GM18867 (cell line): Measurements from ENCODE around the gene ZNF343.

Experiments used
- ATAC-seq: cut with Tn5 transposase; IDR thresholded peaks from one replicate; pipeline ENCODE4 v1.9.1; 2021; ENCODE audit warnings: mild to moderate bottlenecking, moderate library complexity; ENCODE audit not compliant: unreplicated experiment

ZNF343 gene

GRCh38 chr20:2446845-2447244, 61.9 kb downstream of the ZNF343 start:
- no peak for ATAC-seq
